ENCODE measurements around the gene PPARG. TPM values are rescaled to one million over a fixed set of nuclear protein-coding genes. Genes with fewer than 3 reads are reported as not detected.

The PPARG gene
- total and polyA plus RNA-seq, 2 experiments from 2014 or later = 25.1 to 37.9 TPM

DNA sequence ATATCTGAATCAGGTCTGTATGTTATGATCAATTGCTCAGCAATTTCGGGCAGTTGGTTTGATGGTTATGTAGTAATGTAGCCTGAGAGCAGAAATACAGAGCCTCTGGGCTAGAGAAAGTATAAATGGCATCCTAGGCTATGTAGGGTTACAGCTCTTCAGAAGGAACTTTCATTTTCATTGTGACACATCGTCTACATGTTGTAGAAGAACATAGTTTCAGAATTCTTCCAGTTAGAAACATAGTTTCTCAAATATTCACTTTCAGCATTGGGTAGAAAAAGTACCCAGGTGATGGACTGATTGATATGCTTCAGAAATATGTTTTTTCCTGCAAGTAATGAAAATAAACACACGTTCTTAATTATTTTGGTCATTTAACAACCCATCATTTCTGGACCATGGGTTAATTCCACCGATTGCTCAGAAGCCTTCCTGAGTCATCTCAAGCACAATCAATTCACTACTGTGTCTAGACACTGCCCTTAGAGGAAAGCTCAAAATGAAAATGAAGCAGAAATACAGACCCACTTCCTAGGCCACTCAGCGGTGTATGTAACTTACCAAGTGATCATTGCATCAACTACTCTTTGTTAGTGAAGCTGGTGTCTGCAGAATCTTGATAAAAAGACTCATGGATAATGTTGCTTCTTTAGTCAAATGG is 106.6 kb downstream of the PPARG start:
- Histone ChIP-seq H3K4me2 (no peak overlapping the region), H3K9me3 (ENCODE audit: low read depth) (no peaks in the 10 kb centered on the region), H2AFZ (no peak overlapping the region), H4K20me1 (ENCODE audit: insufficient read depth, poor library complexity, severe bottlenecking) (no peaks in the 10 kb centered on the region), H3K36me3 (replicated peaks; ENCODE audit: insufficient read depth, low read depth) (no peaks in the 10 kb centered on the region), H3K27ac (no peak overlapping the region), H3K79me2 (no peaks in the 10 kb centered on the region), H3K4me1 (ENCODE audit: insufficient read depth) (peaks cover 3% of the 10 kb centered on the region), H3K4me3 (no peak overlapping the region), H3K9me2 (replicated peaks; ENCODE audit: insufficient read depth) (no peaks in the 10 kb centered on the region), H3K27me3 (no peaks in the 10 kb centered on the region)
- no peak for DNase-seq (ENCODE audit: low spot score)
- WGBS (ENCODE audit: low lambda C conversion rate, missing lambda C conversion rate) = 85% methylated on average over 5 of the region's 5 CpGs
- TF ChIP-seq, protein P1, sequence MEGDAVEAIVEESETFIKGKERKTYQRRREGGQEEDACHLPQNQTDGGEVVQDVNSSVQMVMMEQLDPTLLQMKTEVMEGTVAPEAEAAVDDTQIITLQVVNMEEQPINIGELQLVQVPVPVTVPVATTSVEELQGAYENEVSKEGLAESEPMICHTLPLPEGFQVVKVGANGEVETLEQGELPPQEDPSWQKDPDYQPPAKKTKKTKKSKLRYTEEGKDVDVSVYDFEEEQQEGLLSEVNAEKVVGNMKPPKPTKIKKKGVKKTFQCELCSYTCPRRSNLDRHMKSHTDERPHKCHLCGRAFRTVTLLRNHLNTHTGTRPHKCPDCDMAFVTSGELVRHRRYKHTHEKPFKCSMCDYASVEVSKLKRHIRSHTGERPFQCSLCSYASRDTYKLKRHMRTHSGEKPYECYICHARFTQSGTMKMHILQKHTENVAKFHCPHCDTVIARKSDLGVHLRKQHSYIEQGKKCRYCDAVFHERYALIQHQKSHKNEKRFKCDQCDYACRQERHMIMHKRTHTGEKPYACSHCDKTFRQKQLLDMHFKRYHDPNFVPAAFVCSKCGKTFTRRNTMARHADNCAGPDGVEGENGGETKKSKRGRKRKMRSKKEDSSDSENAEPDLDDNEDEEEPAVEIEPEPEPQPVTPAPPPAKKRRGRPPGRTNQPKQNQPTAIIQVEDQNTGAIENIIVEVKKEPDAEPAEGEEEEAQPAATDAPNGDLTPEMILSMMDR (IDR thresholded peaks at IDR 0.05; ENCODE audit: poor library complexity) = no peak
- TF ChIP-seq EZH2 (IDR thresholded peaks at IDR 0.05; ENCODE audit: borderline replicate concordance) (no peak), EZH2phosphoT487 (IDR thresholded peaks at IDR 0.05; ENCODE audit: low read depth, severe bottlenecking, unreplicated experiment) (no peak)

DNA sequence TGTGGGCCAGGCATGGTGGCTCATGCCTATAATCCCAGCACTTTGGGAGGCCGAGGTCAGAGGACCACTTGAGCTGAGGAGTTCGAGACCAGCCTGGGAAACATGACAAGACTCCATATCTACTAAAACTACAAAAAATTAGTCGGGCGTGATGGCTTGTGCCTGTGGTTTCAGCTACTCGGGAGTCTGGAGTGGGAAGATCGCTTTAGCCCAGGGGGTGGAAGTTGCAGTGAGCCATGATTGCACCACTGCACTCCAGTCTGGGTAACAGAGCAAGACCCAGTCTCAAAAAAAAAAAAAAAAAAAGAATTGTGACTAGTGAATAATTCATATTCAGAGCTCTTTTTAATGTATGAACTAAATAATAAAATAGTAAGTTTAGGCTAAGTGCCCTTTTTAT is 107.6 kb downstream of the PPARG start:
- Histone ChIP-seq H3K9me3 (ENCODE audit: low read depth) (no peaks in the 10 kb centered on the region), H3K36me3 (replicated peaks; ENCODE audit: insufficient read depth, low read depth) (no peaks in the 10 kb centered on the region), H3K9me2 (replicated peaks; ENCODE audit: insufficient read depth) (no peaks in the 10 kb centered on the region), H3K27me3 (no peaks in the 10 kb centered on the region), H4K20me1 (ENCODE audit: insufficient read depth, poor library complexity, severe bottlenecking) (no peaks in the 10 kb centered on the region), H3K27ac (no peak overlapping the region), H3K4me1 (ENCODE audit: insufficient read depth) (peaks cover 3% of the 10 kb centered on the region), H3K79me2 (no peaks in the 10 kb centered on the region), H2AFZ (no peak overlapping the region), H3K4me3 (no peak overlapping the region), H3K4me2 (no peak overlapping the region)
- WGBS (ENCODE audit: low lambda C conversion rate, missing lambda C conversion rate) = 85% methylated on average over 6 of the region's 6 CpGs
- DNase-seq (ENCODE audit: low spot score) = no peak
- TF ChIP-seq EZH2phosphoT487 (IDR thresholded peaks at IDR 0.05; ENCODE audit: low read depth, severe bottlenecking, unreplicated experiment) = no peak
- TF ChIP-seq, protein P1 (IDR thresholded peaks at IDR 0.05; ENCODE audit: poor library complexity) = no peak
- no peak for TF ChIP-seq EZH2 (IDR thresholded peaks at IDR 0.05; ENCODE audit: borderline replicate concordance)

DNA sequence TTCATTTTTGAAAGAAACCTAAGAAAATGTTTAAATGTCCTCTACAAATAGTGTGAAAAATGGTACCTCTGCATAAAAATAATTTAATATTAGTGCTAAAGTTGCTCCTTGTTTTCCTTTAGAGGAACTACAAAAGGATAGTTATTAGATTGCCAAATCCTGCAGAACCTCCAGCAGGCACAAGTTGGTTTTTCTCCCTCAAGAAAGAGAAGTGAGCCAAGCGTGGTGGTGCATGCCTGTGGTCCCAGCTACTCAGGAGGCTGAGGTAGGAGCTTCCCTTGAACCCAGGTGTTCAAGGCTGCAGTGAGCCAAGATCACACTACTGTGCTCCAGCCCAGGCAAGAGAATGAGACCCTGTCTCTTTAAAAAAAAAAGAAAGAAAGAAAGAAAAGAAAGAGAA is 110.4 kb downstream of the PPARG start:
- WGBS (ENCODE audit: low lambda C conversion rate, missing lambda C conversion rate) = 82% methylated on average over 1 of the region's 1 CpG
- TF ChIP-seq, protein P1 (IDR thresholded peaks at IDR 0.05; ENCODE audit: poor library complexity) = no peak
- no peak for TF ChIP-seq EZH2phosphoT487 (IDR thresholded peaks at IDR 0.05; ENCODE audit: low read depth, severe bottlenecking, unreplicated experiment)
- no peak for TF ChIP-seq EZH2 (IDR thresholded peaks at IDR 0.05; ENCODE audit: borderline replicate concordance)
- no peak overlapping the region for H2AFZ ChIP-seq

More for the DNA sequence above, 110.4 kb downstream of the PPARG start:
- H4K20me1 ChIP-seq (ENCODE audit: insufficient read depth, poor library complexity, severe bottlenecking) = no peaks in the 10 kb centered on the region
- H3K9me3 ChIP-seq (ENCODE audit: low read depth) = no peaks in the 10 kb centered on the region
- H3K4me3 ChIP-seq = no peak overlapping the region
- no peaks in the 10 kb centered on the region for H3K27me3 ChIP-seq
- H3K36me3 ChIP-seq (replicated peaks; ENCODE audit: insufficient read depth, low read depth) = no peaks in the 10 kb centered on the region
- no peak overlapping the region for H3K27ac ChIP-seq
- H3K9me2 ChIP-seq (replicated peaks; ENCODE audit: insufficient read depth) = no peaks in the 10 kb centered on the region
- H3K4me2 ChIP-seq = no peak overlapping the region
- DNase-seq (ENCODE audit: low spot score) = no peak
- no peaks in the 10 kb centered on the region for H3K79me2 ChIP-seq
- H3K4me1 ChIP-seq (ENCODE audit: insufficient read depth) = peaks cover 3% of the 10 kb centered on the region

All from hepatocyte (in vitro differentiated cells).